IMR-90 (cell line): ENCODE measurements around the gene FMO4. TPM values are rescaled to one million over a fixed set of nuclear protein-coding genes. Genes with fewer than 3 reads are reported as not detected.

ENCODE experiments used
- ATAC-seq: fragments of 200-7000 bp; cut with Tn5 transposase; 2 replicates; pipeline ENCODE4 v1.9.1; 2020; ENCODE audit warnings: low read depth, mild to moderate bottlenecking, moderate library complexity
- BruUV-seq: library from RNA; stranded (reverse); fragments of 400-500 nt; replicated peaks from 2 replicates; lab custom pipeline; 2021; lab: Mats Ljungman, UMichigan
- CTCF ChIA-PET: fragments of 300-600 bp; formaldehyde crosslinking; extraction: SDS; loops from one replicate; lab custom pipeline; 2021; ENCODE audit warnings: antibody characterized with exemption; lab: Yijun Ruan, JAX
- POLR2A ChIA-PET: fragments of 300-600 bp; sonication (Branson Sonifier 250); formaldehyde crosslinking; loops from one replicate; lab custom pipeline; 2022; ENCODE audit warnings: antibody characterized with exemption; ENCODE audit not compliant: unreplicated experiment; lab: Charles Lee
- DNase-seq: peaks from one replicate; pipeline ENCODE4 v3.0.0; 2013
- H2AFZ ChIP-seq: replicated peaks from 2 replicates; pipeline ENCODE3; 2013; ENCODE audit warnings: low read length, mild to moderate bottlenecking; ENCODE audit not compliant: poor library complexity
- H2AK5ac ChIP-seq: 2 replicates; pipeline ENCODE4 v1.6.1; 2013; ENCODE audit warnings: low read depth, low read length, inconsistent platforms
- H2AK9ac ChIP-seq: replicated peaks from 2 replicates; pipeline ENCODE3; 2013; ENCODE audit warnings: mild to moderate bottlenecking, low read depth, low read length, moderate library complexity; ENCODE audit not compliant: poor library complexity
- H2BK120ac ChIP-seq: 2 replicates; pipeline ENCODE4 v1.6.1; 2013; ENCODE audit warnings: low read depth, low read length, inconsistent platforms
- H2BK15ac ChIP-seq: 3 replicates; pipeline ENCODE4 v1.6.1; 2013; ENCODE audit warnings: low read depth, low read length, inconsistent platforms
- H2BK20ac ChIP-seq: 2 replicates; pipeline ENCODE4 v1.6.1; 2013; ENCODE audit warnings: low read depth, mild to moderate bottlenecking, inconsistent platforms, low read length, moderate library complexity
- H2BK5ac ChIP-seq: 2 replicates; pipeline ENCODE4 v1.6.1; 2013; ENCODE audit warnings: mild to moderate bottlenecking, low read depth, low read length, inconsistent platforms; ENCODE audit not compliant: poor library complexity, severe bottlenecking
- H3K14ac ChIP-seq: replicated peaks from 2 replicates; pipeline ENCODE4 v1.6.1; 2013; ENCODE audit warnings: low read depth, low read length, inconsistent platforms
- H3K18ac ChIP-seq: 2 replicates; pipeline ENCODE4 v1.6.1; 2013; ENCODE audit warnings: low read depth, low read length, control low read depth
- H3K23ac ChIP-seq: 2 replicates; pipeline ENCODE4 v1.6.1; 2013; ENCODE audit warnings: low read depth, low read length, inconsistent platforms
- H3K27ac ChIP-seq: 2 replicates; pipeline ENCODE4 v1.5.1; 2013; ENCODE audit warnings: mild to moderate bottlenecking, control low read depth, low read length; ENCODE audit not compliant: insufficient read depth
- H3K27me3 ChIP-seq: 2 replicates; pipeline ENCODE4 v1.6.1; 2013; ENCODE audit warnings: low read length; ENCODE audit not compliant: control insufficient read depth, insufficient read depth
- H3K36me3 ChIP-seq: 2 replicates; pipeline ENCODE4 v1.6.1; 2013; ENCODE audit warnings: low read length, mixed read lengths; ENCODE audit not compliant: control insufficient read depth, insufficient read depth
- H3K4ac ChIP-seq: 2 replicates; pipeline ENCODE4 v1.6.1; 2013; ENCODE audit warnings: low read depth, low read length, inconsistent platforms
- H3K4me1 ChIP-seq: 2 replicates; pipeline ENCODE4 v1.6.1; 2013; ENCODE audit warnings: low read length, mixed read lengths; ENCODE audit not compliant: control insufficient read depth, insufficient read depth
- H3K4me2 ChIP-seq: 2 replicates; pipeline ENCODE4 v1.6.1; 2013; ENCODE audit warnings: low read depth, mild to moderate bottlenecking, control low read depth, low read length, moderate library complexity
- H3K4me3 ChIP-seq: 2 replicates; pipeline ENCODE4 v1.5.1; 2013; ENCODE audit warnings: low read depth, mild to moderate bottlenecking, control low read depth, low read length, moderate library complexity; ENCODE audit not compliant: insufficient read depth
- H3K56ac ChIP-seq: 2 replicates; pipeline ENCODE4 v1.6.1; 2013; ENCODE audit warnings: low read length, inconsistent platforms; ENCODE audit not compliant: insufficient read depth; ENCODE audit errors: extremely low read depth
- H3K79me1 ChIP-seq, 2 experiments: 2 replicates each; pipeline ENCODE4 v1.6.1; 2013; ENCODE audit warnings: low read length in 2 of 2, inconsistent platforms in 1 of 2, low read depth in 1 of 2
- H3K9ac ChIP-seq: 2 replicates; pipeline ENCODE4 v1.6.1; 2013; ENCODE audit warnings: low read depth, low read length, control low read depth
- H3K9me1 ChIP-seq: 2 replicates; pipeline ENCODE4 v1.6.1; 2013; ENCODE audit warnings: low read length, inconsistent platforms; ENCODE audit not compliant: insufficient read depth
- H3K9me3 ChIP-seq: 2 replicates; pipeline ENCODE4 v1.6.1; 2013; ENCODE audit warnings: low read length; ENCODE audit not compliant: control insufficient read depth, insufficient read depth
- H4K20me1 ChIP-seq: 2 replicates; pipeline ENCODE4 v1.6.1; 2013; ENCODE audit warnings: low read length, inconsistent platforms; ENCODE audit not compliant: insufficient read depth
- H4K5ac ChIP-seq: 2 replicates; pipeline ENCODE4 v1.6.1; 2013; ENCODE audit warnings: mild to moderate bottlenecking, low read depth, low read length, control low read depth
- H4K8ac ChIP-seq, 2 experiments: 2 replicates each; pipeline ENCODE4 v1.6.1; 2013; ENCODE audit warnings: low read depth in 2 of 2, low read length in 2 of 2, control low read depth in 1 of 2, inconsistent platforms in 1 of 2
- H4K91ac ChIP-seq: 2 replicates; pipeline ENCODE4 v1.6.1; 2013; ENCODE audit warnings: low read depth, low read length, inconsistent platforms; ENCODE audit not compliant: insufficient read depth
- BHLHE40 ChIP-seq: fragments of 150-350 bp; IDR thresholded peaks from 2 replicates; pipeline ENCODE4 v1.6.1; 2016; ENCODE audit warnings: mild to moderate bottlenecking, low read depth, low read length
- CEBPB ChIP-seq: IDR thresholded peaks from 2 replicates; pipeline ENCODE4 v1.6.1; 2012; ENCODE audit warnings: low read depth, low read length, improper control_type of control experiment
- CHD1 ChIP-seq: IDR thresholded peaks from 2 replicates; pipeline ENCODE4 v1.6.1; 2012; ENCODE audit warnings: low read depth, low read length, improper control_type of control experiment
- ELK1 ChIP-seq: fragments of 150-350 bp; IDR thresholded peaks from 2 replicates; pipeline ENCODE4 v1.6.1; 2016; ENCODE audit warnings: low read depth, mild to moderate bottlenecking, low read length, moderate library complexity, borderline replicate concordance
- POLR2A ChIP-seq: IDR thresholded peaks from 2 replicates; pipeline ENCODE4 v1.6.1; 2012; ENCODE audit warnings: mild to moderate bottlenecking, low read depth, low read length
- RCOR1 ChIP-seq: IDR thresholded peaks from 2 replicates; pipeline ENCODE4 v1.6.1; 2012; ENCODE audit warnings: mild to moderate bottlenecking, low read length, improper control_type of control experiment; ENCODE audit not compliant: insufficient replicate concordance
- SMC3 ChIP-seq: fragments of 150-350 bp; IDR thresholded peaks from 2 replicates; pipeline ENCODE4 v1.6.1; 2016; ENCODE audit warnings: low read depth, mild to moderate bottlenecking, antibody characterized with exemption, low read length, moderate library complexity
- USF2 ChIP-seq: fragments of 150-350 bp; IDR thresholded peaks from 2 replicates; pipeline ENCODE4 v1.6.1; 2017; ENCODE audit warnings: mild to moderate bottlenecking, antibody characterized with exemption, low read length, low read depth
- WGBS, 2 experiments: methylation state at CpG; one replicate each; pipeline versions ENCODE4 v1.1.5 to v1.1.7; 2013; ENCODE audit warnings: missing lambda C conversion rate in 2 of 2; ENCODE audit not compliant: insufficient read length in 1 of 2; ENCODE audit errors: extremely low coverage in 2 of 2; 5-methylcytosine and 5-hydroxymethylcytosine counted together
- dilution Hi-C: fragments of 300-500 bp; cut with HindIII; formaldehyde crosslinking; loops from one replicate; pipeline ENCODE4 v1.14.3; 2018; ENCODE audit warnings: low sequenced_read_pairs; ENCODE audit not compliant: unreplicated experiment
- in situ Hi-C: fragments of 300-500 bp; cut with MboI; formaldehyde crosslinking; loops from 3 replicates; pipeline ENCODE4 v1.14.3; 2019; ENCODE audit warnings: low sequenced_read_pairs, inconsistent platforms, mixed read lengths
- intact Hi-C: fragments of 100-400 bp; cut with micrococcal nuclease; formaldehyde crosslinking; loops from 2 replicates; pipeline ENCODE4 v1.10.0; 2022
- polyA plus RNA-seq, 3 experiments: library from polyadenylated mRNA; depleted of rRNA; stranded (reverse); fragments of >200 nt; gene quantifications; 2 replicates each; pipeline ENCODE4 v1.2.3, GENCODE V29; 2012; ENCODE audit warnings: low replicate concordance in 1 of 3
- total RNA-seq: library from RNA; depleted of rRNA; stranded (reverse); fragments of >200 nt; gene quantifications from 2 replicates; pipeline ENCODE4 v1.2.3, GENCODE V29; 2012

The FMO4 gene
- total and polyA plus RNA-seq, 2 of the 4 experiments (the other 2 are of a cell fraction): 0.36 to 0.55 TPM

GRCh38 chr1:171267391-171267790, 46.6 kb upstream of the FMO4 start:
- Histone ChIP-seq H4K5ac (no peak overlapping the region), H3K4me1 (no peaks in the 10 kb centered on the region), H3K9ac (no peak overlapping the region), H4K91ac (no peak overlapping the region), H3K27ac (no peak overlapping the region), H3K14ac (no peak overlapping the region), H3K23ac (no peak overlapping the region), H3K56ac (no peak overlapping the region), H2AFZ (no peak overlapping the region), H3K18ac (no peak overlapping the region), H3K27me3 (no peaks in the 10 kb centered on the region), H2AK9ac (no peak overlapping the region), H3K79me1 (no peaks in the 10 kb centered on the region), H2BK120ac (no peak overlapping the region), H2BK5ac (no peak overlapping the region), H2BK15ac (no peak overlapping the region), H3K4me2 (no peak overlapping the region), H3K36me3 (no peaks in the 10 kb centered on the region), H3K9me3 (no peaks in the 10 kb centered on the region), H4K8ac (no peak overlapping the region), H2BK20ac (no peak overlapping the region), H2AK5ac (no peak overlapping the region), H3K4me3 (no peak overlapping the region), H3K9me1 (no peaks in the 10 kb centered on the region), H3K4ac (no peak overlapping the region), H4K20me1 (no peaks in the 10 kb centered on the region)
- DNase-seq: peak; percentile 7
- no peak for ATAC-seq
- in situ Hi-C loops (no loop called here), dilution Hi-C loops (no loop called here), intact Hi-C loops (no loop called here)
- ChIA-PET POLR2A (no interaction called here), CTCF (no interaction called here)
- WGBS, 2 experiments: no CpG with 5 or more reads among the region's 1 CpG
- BruUV-seq: no TSS peak
- TF ChIP-seq CHD1: no peak
- no peak for TF ChIP-seq POLR2A
- TF ChIP-seq ELK1: no peak
- TF ChIP-seq BHLHE40: no peak
- no peak for TF ChIP-seq CEBPB
- no peak for TF ChIP-seq SMC3
- no peak for TF ChIP-seq RCOR1
- no peak for TF ChIP-seq USF2
